Peyer's patch (tissue), 4 donors: Measurements from ENCODE around the gene HMGN4. TPM values are rescaled to one million over a fixed set of nuclear protein-coding genes. Genes with fewer than 3 reads are reported as not detected.
A peak's percentile ranks its signal among the peaks of the same experiment; 100 is the strongest.

Experiments
- DNase-seq, 3 donors: peaks; one replicate each; pipeline ENCODE4 v3.0.0-alpha.2; 2017 to 2019
- H3K27ac ChIP-seq, 4 donors: fragments of 200-600 bp; sonication (generic); one replicate each; pipeline ENCODE4 v1.5.1; 2016 to 2019
- H3K27me3 ChIP-seq, 2 donors: fragments of 200-600 bp; sonication (generic); one replicate each; pipeline ENCODE4 v1.5.1; 2019
- H3K36me3 ChIP-seq, 3 donors: fragments of 200-600 bp; sonication (generic); one replicate each; pipeline ENCODE4 v1.5.1; 2016 to 2019
- H3K4me1 ChIP-seq, 4 donors: fragments of 200-600 bp; sonication (generic); one replicate each; pipeline ENCODE4 v1.5.1; 2016 to 2019
- H3K4me3 ChIP-seq, 4 donors: fragments of 200-600 bp; sonication (generic); 1 replicate in 3 of 4; 2 replicates in 1 of 4; pipeline ENCODE4 v1.5.1; 2016 to 2019; ENCODE audit warnings: mild to moderate bottlenecking in 1 of 4
- H3K9me3 ChIP-seq, 4 donors: fragments of 200-600 bp; sonication (generic); one replicate each; pipeline ENCODE4 v1.5.1; 2016 to 2019; ENCODE audit warnings: mild to moderate bottlenecking in 1 of 4
- CTCF ChIP-seq, 6 experiments: fragments of 450-650 bp in 4 of 6; fragments of 200-600 bp in 2 of 6; sonication (generic) in 1 of 6; IDR thresholded peaks; one replicate each; pipeline ENCODE4 v1.5.1; 2017 to 2019; ENCODE audit warnings: antibody characterized with exemption in 6 of 6, mild to moderate bottlenecking in 3 of 6, moderate library complexity in 1 of 6
- POLR2A ChIP-seq, 2 donors: fragments of 450-650 bp; IDR thresholded peaks; one replicate each; pipeline ENCODE4 v1.5.1; 2017; ENCODE audit warnings: antibody characterized with exemption in 2 of 2, mild to moderate bottlenecking in 2 of 2, moderate library complexity in 2 of 2
- total RNA-seq, 4 donors: library from RNA; depleted of rRNA; stranded (reverse); fragments of >200 nt; gene quantifications; one replicate each; pipeline ENCODE4 v1.1.0, GENCODE V29; 2016

Gene HMGN4
- total RNA-seq, 4 donors from 2014 or later: 46.1 to 74.3 (median 57.6) TPM

- H3K4me1 ChIP-seq: no peaks in the 10 kb centered on the region
- TF ChIP-seq CTCF (IDR thresholded peaks at IDR 0.05) (no peak), POLR2A (IDR thresholded peaks at IDR 0.05) (no peak)
- no peak for DNase-seq
- no peak overlapping the region for H3K4me3 ChIP-seq
- no peak overlapping the region for H3K27ac ChIP-seq
- no peaks in the 10 kb centered on the region for H3K9me3 ChIP-seq
- H3K27me3 ChIP-seq: no peaks in the 10 kb centered on the region
- no peaks in the 10 kb centered on the region for H3K36me3 ChIP-seq
These were observed 42.9 kb upstream of the HMGN4 start for GRCh38 chr6:26495281-26495680.

GRCh38 chr6:26497610-26498009 is 40.6 kb upstream of the HMGN4 start:
- no peaks in the 10 kb centered on the region for H3K27me3 ChIP-seq
- no peak overlapping the region for H3K4me3 ChIP-seq
- no peak for DNase-seq
- H3K4me1 ChIP-seq: peaks cover 0 to 13% (median 6%) of the 10 kb centered on the region in 4 donors
- no peak overlapping the region for H3K27ac ChIP-seq
- no peak for TF ChIP-seq CTCF (IDR thresholded peaks at IDR 0.05)
- TF ChIP-seq POLR2A (IDR thresholded peaks at IDR 0.05): no peak
- H3K9me3 ChIP-seq: no peaks in the 10 kb centered on the region
- H3K36me3 ChIP-seq: no peaks in the 10 kb centered on the region

GRCh38 chr6:26500102-26500501 is 38.1 kb upstream of the HMGN4 start, which contains the start of gene BTN1A1:
TSS of gene BTN1A1 (plus strand) at chr6:26500303. CDS start at chr6:26501287, 984 bp downstream.
- Histone ChIP-seq H3K27ac (no peak within 1 kb of the TSS), H3K27me3 (no peaks in the 10 kb centered on the region), H3K36me3 (no peaks in the 10 kb centered on the region), H3K4me1 (peaks cover 0 to 13% (median 6%) of the 10 kb centered on the region in 4 donors), H3K4me3 (no peak within 1 kb of the TSS), H3K9me3 (no peaks in the 10 kb centered on the region)
- no peak for DNase-seq
- TF ChIP-seq CTCF (IDR thresholded peaks at IDR 0.05) (no peak), POLR2A (IDR thresholded peaks at IDR 0.05) (no peak)

- Histone ChIP-seq H3K36me3 (no peaks in the 10 kb centered on the region), H3K27me3 (no peaks in the 10 kb centered on the region), H3K4me1 (peaks cover 0 to 13% (median 6%) of the 10 kb centered on the region in 4 donors), H3K9me3 (no peaks in the 10 kb centered on the region), H3K4me3 (peak overlapping the region; percentile 18 to 46 (median 36)), H3K27ac (peak overlapping the region in 1 of 4 donors; percentile 27)
- DNase-seq: peak; percentile 42 to 63 (median 62)
- TF ChIP-seq CTCF (IDR thresholded peaks at IDR 0.05) (no peak), POLR2A (IDR thresholded peaks at IDR 0.05) (no peak)
These were observed 36.6 kb upstream of the HMGN4 start for GRCh38 chr6:26501482-26501986.

GRCh38 chr6:26502165-26502564 is 36.0 kb upstream of the HMGN4 start:
- H3K36me3 ChIP-seq: no peaks in the 10 kb centered on the region
- no peaks in the 10 kb centered on the region for H3K9me3 ChIP-seq
- H3K27me3 ChIP-seq: no peaks in the 10 kb centered on the region
- DNase-seq: peak in 2 of 3 donors; percentile 35 to 49
- no peak overlapping the region for H3K27ac ChIP-seq
- TF ChIP-seq POLR2A (IDR thresholded peaks at IDR 0.05) (no peak), CTCF (IDR thresholded peaks at IDR 0.05) (no peak)
- H3K4me1 ChIP-seq: peaks cover 0 to 13% (median 6%) of the 10 kb centered on the region in 4 donors
- peak overlapping the region in 3 of 4 donors; percentile 30 to 46 (median 42) for H3K4me3 ChIP-seq
